HG02973 (cell line): ENCODE measurements around the gene ZFP92.
"Not testable (repeated sequence)": the region's sequence is repeated elsewhere in the genome, so short reads cannot be mapped to it uniquely, and the experiment has no call there.

Experiments used
- ATAC-seq: cut with Tn5 transposase; IDR thresholded peaks from one replicate; pipeline ENCODE4 v1.9.1; 2021; ENCODE audit warnings: moderate library complexity; ENCODE audit not compliant: unreplicated experiment

The ZFP92 gene

GRCh38 chrX:153384973-153385372, 26.3 kb upstream of the ZFP92 start:
- ATAC-seq: not testable (repeated sequence)

GRCh38 chrX:153386097-153386496, 25.2 kb upstream of the ZFP92 start:
- ATAC-seq: no peak

- ATAC-seq: no peak
Observed at GRCh38 chrX:153387345-153387744, 23.9 kb upstream of the ZFP92 start.

GRCh38 chrX:153387987-153388721, 23.1 kb upstream of the ZFP92 start:
- no peak for ATAC-seq

GRCh38 chrX:153388722-153389459, 22.4 kb upstream of the ZFP92 start:
- ATAC-seq: no peak

- ATAC-seq: not testable (repeated sequence)
Observed at GRCh38 chrX:153389460-153389768, 21.9 kb upstream of the ZFP92 start.

- no peak for ATAC-seq
Observed at GRCh38 chrX:153392642-153393321, 18.5 kb upstream of the ZFP92 start.

GRCh38 chrX:153394612-153395011, 16.7 kb upstream of the ZFP92 start:
- ATAC-seq: no peak

GRCh38 chrX:153395613-153396319, 15.5 kb upstream of the ZFP92 start:
- ATAC-seq: no peak

- ATAC-seq: no peak
Observed at GRCh38 chrX:153396320-153397195, 14.7 kb upstream of the ZFP92 start.

- no peak for ATAC-seq
Observed at GRCh38 chrX:153397256-153397960, 13.9 kb upstream of the ZFP92 start.

GRCh38 chrX:153398275-153398960, 12.9 kb upstream of the ZFP92 start:
- no peak for ATAC-seq

- ATAC-seq: peak; percentile 56
Observed at GRCh38 chrX:153400146-153401132, 10.8 kb upstream of the ZFP92 start.

- no peak for ATAC-seq
Observed at GRCh38 chrX:153401133-153401764, 10.0 kb upstream of the ZFP92 start, which contains the start of gene PNMA6E. PNMA6E (minus strand) TSS chrX:153401350; CDS start chrX:153398849, 2,501 bp downstream.

GRCh38 chrX:153404333-153404732, 6.9 kb upstream of the ZFP92 start:
- ATAC-seq: not testable (repeated sequence)

- no peak for ATAC-seq
Observed at GRCh38 chrX:153405426-153405825, 5.8 kb upstream of the ZFP92 start.

- no peak for ATAC-seq
Observed at GRCh38 chrX:153406011-153406410, 5.3 kb upstream of the ZFP92 start.
